ENCODE data around the gene TAF8.

DNA sequence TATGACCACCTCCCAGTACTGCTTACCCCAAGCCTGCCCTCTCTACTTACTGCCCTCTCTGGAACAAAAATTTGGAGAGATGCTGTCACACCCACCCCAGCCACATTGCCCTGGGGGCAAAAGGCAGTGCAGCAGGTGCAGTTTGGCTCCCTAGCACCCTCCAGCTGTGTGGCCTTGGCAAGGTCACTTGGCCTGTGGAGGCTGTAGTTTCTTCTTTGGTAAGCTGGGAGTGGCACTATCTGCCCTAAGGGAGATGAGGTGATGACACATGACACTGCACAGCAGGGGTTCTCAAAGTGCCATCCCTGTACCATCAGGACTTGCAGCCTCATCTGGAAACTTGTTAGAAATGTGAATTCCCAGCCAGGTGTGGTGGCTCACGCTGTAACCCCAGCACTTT is 44.8 kb downstream of the TAF8 start:
- TF ChIP-seq, protein P1, sequence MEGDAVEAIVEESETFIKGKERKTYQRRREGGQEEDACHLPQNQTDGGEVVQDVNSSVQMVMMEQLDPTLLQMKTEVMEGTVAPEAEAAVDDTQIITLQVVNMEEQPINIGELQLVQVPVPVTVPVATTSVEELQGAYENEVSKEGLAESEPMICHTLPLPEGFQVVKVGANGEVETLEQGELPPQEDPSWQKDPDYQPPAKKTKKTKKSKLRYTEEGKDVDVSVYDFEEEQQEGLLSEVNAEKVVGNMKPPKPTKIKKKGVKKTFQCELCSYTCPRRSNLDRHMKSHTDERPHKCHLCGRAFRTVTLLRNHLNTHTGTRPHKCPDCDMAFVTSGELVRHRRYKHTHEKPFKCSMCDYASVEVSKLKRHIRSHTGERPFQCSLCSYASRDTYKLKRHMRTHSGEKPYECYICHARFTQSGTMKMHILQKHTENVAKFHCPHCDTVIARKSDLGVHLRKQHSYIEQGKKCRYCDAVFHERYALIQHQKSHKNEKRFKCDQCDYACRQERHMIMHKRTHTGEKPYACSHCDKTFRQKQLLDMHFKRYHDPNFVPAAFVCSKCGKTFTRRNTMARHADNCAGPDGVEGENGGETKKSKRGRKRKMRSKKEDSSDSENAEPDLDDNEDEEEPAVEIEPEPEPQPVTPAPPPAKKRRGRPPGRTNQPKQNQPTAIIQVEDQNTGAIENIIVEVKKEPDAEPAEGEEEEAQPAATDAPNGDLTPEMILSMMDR (IDR thresholded peaks at IDR 0.05), result no peak
- no peak for TF ChIP-seq POLR2A (IDR thresholded peaks at IDR 0.05)
